ENCODE data around the gene MAPK6.

MAPK6 gene

DNA sequence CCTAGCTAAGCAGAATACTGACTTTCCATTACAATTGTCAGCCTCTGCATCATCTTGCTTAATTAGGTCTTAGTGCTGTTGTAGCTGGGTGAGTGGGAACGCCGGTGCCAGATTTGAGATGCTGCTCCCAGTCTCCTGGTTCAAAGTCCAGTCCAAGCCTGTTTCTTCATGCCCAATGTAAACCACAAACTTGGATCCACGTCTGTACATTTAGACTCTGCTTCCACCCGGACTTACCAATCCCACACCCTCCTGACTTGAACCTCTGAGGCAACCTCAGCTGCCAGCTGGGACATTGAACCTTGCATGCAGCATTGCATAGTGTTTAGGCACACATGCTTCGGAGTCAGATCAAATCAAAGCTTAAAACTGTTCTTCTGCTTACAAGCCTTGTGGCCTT, 50.5 kb downstream of the MAPK6 start (continued):
- TF ChIP-seq, protein P1, sequence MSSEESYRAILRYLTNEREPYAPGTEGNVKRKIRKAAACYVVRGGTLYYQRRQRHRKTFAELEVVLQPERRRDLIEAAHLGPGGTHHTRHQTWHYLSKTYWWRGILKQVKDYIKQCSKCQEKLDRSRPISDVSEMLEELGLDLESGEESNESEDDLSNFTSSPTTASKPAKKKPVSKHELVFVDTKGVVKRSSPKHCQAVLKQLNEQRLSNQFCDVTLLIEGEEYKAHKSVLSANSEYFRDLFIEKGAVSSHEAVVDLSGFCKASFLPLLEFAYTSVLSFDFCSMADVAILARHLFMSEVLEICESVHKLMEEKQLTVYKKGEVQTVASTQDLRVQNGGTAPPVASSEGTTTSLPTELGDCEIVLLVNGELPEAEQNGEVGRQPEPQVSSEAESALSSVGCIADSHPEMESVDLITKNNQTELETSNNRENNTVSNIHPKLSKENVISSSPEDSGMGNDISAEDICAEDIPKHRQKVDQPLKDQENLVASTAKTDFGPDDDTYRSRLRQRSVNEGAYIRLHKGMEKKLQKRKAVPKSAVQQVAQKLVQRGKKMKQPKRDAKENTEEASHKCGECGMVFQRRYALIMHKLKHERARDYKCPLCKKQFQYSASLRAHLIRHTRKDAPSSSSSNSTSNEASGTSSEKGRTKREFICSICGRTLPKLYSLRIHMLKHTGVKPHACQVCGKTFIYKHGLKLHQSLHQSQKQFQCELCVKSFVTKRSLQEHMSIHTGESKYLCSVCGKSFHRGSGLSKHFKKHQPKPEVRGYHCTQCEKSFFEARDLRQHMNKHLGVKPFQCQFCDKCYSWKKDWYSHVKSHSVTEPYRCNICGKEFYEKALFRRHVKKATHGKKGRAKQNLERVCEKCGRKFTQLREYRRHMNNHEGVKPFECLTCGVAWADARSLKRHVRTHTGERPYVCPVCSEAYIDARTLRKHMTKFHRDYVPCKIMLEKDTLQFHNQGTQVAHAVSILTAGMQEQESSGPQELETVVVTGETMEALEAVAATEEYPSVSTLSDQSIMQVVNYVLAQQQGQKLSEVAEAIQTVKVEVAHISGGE (tag by site-specific recombination; conservative IDR thresholded peaks at IDR 0.05; ENCODE audit: low read depth) = no peak
- TF ChIP-seq ZNF155 (tag by site-specific recombination; IDR thresholded peaks at IDR 0.05) = no peak

DNA sequence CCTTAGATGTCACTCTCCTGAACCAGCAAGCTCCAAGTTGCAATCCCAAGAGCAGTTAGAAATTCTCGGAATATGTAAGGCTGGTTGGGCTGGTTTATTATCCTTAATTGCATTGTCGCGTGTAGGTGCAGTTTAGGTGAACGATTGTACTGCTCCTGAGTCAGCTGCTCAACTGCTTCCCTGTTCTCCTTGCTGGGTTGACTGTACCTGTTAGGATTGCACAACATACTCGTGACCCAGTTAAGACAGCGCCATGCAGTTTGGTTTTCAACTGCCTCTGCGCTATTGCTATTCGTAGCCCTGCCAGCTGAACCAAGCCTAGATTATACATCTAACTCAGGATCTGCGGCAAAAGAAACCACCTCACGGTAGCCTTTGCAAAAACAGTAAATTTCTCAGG, 52.6 kb downstream of the MAPK6 start:
- no peak overlapping the region for H3K27ac ChIP-seq (ENCODE audit: extremely low read depth, low read depth, low read length)
- TF ChIP-seq ZNF112 (tag by site-specific recombination; IDR thresholded peaks at IDR 0.05) = no peak
- TF ChIP-seq YY1 (tag by site-specific recombination; IDR thresholded peaks at IDR 0.05) = no peak
- TF ChIP-seq HOXC10 (CRISPR knock-in tag; IDR thresholded peaks at IDR 0.05) = no peak
- TF ChIP-seq ZNF843 (tag by site-specific recombination; IDR thresholded peaks at IDR 0.05) = no peak
- TF ChIP-seq ZNF274 (IDR thresholded peaks at IDR 0.05; ENCODE audit: low read length) = no peak
- no peak for TF ChIP-seq ZNF274 (tag by site-specific recombination; IDR thresholded peaks at IDR 0.05; ENCODE audit: borderline replicate concordance)
- TF ChIP-seq ZNF214 (tag by site-specific recombination; IDR thresholded peaks at IDR 0.05; ENCODE audit: borderline replicate concordance) = no peak
- TF ChIP-seq ZNF621 (tag by site-specific recombination; IDR thresholded peaks at IDR 0.05) = no peak
- TF ChIP-seq ZNF121 (tag by site-specific recombination; IDR thresholded peaks at IDR 0.05) = no peak
- TF ChIP-seq ZNF157 (tag by site-specific recombination; IDR thresholded peaks at IDR 0.05) = no peak
- TF ChIP-seq ZNF324 (tag by site-specific recombination; IDR thresholded peaks at IDR 0.05) = no peak
- TF ChIP-seq ZNF37A (tag by site-specific recombination; IDR thresholded peaks at IDR 0.05) = no peak
- no peak for TF ChIP-seq ZNF138 (tag by site-specific recombination; IDR thresholded peaks at IDR 0.05; ENCODE audit: borderline replicate concordance)
- TF ChIP-seq, protein P2, sequence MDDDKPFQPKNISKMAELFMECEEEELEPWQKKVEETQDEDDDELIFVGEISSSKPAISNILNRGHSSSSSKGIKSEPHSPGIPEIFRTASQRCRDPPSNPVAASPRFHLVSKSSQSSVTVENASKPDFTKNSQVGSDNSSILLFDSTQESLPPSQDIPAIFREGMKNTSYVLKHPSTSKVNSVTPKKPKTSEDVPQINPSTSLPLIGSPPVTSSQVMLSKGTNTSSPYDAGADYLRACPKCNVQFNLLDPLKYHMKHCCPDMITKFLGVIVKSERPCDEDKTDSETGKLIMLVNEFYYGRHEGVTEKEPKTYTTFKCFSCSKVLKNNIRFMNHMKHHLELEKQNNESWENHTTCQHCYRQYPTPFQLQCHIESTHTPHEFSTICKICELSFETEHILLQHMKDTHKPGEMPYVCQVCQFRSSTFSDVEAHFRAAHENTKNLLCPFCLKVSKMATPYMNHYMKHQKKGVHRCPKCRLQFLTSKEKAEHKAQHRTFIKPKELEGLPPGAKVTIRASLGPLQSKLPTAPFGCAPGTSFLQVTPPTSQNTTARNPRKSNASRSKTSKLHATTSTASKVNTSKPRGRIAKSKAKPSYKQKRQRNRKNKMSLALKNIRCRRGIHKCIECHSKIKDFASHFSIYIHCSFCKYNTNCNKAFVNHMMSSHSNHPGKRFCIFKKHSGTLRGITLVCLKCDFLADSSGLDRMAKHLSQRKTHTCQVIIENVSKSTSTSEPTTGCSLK (tag by site-specific recombination; IDR thresholded peaks at IDR 0.05) = no peak
- TF ChIP-seq, protein P3, sequence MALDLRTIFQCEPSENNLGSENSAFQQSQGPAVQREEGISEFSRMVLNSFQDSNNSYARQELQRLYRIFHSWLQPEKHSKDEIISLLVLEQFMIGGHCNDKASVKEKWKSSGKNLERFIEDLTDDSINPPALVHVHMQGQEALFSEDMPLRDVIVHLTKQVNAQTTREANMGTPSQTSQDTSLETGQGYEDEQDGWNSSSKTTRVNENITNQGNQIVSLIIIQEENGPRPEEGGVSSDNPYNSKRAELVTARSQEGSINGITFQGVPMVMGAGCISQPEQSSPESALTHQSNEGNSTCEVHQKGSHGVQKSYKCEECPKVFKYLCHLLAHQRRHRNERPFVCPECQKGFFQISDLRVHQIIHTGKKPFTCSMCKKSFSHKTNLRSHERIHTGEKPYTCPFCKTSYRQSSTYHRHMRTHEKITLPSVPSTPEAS (tag by site-specific recombination; IDR thresholded peaks at IDR 0.05) = no peak
- TF ChIP-seq ZNF2 (tag by site-specific recombination; IDR thresholded peaks at IDR 0.05) = no peak
- no peak for TF ChIP-seq ZNF510 (tag by site-specific recombination; IDR thresholded peaks at IDR 0.05; ENCODE audit: insufficient replicate concordance)
- TF ChIP-seq, protein P4, sequence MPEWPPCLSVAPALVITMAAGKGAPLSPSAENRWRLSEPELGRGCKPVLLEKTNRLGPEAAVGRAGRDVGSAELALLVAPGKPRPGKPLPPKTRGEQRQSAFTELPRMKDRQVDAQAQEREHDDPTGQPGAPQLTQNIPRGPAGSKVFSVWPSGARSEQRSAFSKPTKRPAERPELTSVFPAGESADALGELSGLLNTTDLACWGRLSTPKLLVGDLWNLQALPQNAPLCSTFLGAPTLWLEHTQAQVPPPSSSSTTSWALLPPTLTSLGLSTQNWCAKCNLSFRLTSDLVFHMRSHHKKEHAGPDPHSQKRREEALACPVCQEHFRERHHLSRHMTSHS (tag by site-specific recombination; IDR thresholded peaks at IDR 0.05) = no peak
- TF ChIP-seq BCL11B (tag by site-specific recombination; IDR thresholded peaks at IDR 0.05; ENCODE audit: low read depth) = no peak
- TF ChIP-seq, protein P5, sequence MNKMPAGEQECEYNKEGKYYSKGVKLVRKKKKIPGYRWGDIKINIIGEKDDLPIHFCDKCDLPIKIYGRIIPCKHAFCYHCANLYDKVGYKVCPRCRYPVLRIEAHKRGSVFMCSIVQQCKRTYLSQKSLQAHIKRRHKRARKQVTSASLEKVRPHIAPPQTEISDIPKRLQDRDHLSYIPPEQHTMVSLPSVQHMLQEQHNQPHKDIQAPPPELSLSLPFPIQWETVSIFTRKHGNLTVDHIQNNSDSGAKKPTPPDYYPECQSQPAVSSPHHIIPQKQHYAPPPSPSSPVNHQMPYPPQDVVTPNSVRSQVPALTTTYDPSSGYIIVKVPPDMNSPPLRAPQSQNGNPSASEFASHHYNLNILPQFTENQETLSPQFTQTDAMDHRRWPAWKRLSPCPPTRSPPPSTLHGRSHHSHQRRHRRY (tag by site-specific recombination; IDR thresholded peaks at IDR 0.05) = no peak

More for the DNA sequence above, 52.6 kb downstream of the MAPK6 start:
- ChIA-PET CTCF (interaction anchor here (0.7 to 0.9 kb wide), 2 partner anchors 12 to 33 kb away, joined by 3 to 4 read pairs; no protein-coding TSS in a partner anchor), POLR2A (no interaction called here)
- no peaks in the 10 kb centered on the region for H3K9me3 ChIP-seq (ENCODE audit: control insufficient read depth, insufficient read depth, low read depth, low read length)
- no peaks in the 10 kb centered on the region for H3K36me3 ChIP-seq (ENCODE audit: control insufficient read depth in 2 of 2, insufficient read depth in 1 of 2, low read length in 2 of 2)
- H3K4me3 ChIP-seq (ENCODE audit: low read depth, low read length) = no peak overlapping the region
- H3K4me1 ChIP-seq (ENCODE audit: control insufficient read depth, insufficient read depth, low read length) = peaks cover 3% of the 10 kb centered on the region; the same call in 1 of the 2 replicates
